ENCODE results near the gene CLECL1. TPM values are rescaled to one million over a fixed set of nuclear protein-coding genes. Genes with fewer than 3 reads are reported as not detected.

CLECL1 gene
- polyA plus RNA-seq, 1 donor from 2014 or later: not detected

DNA sequence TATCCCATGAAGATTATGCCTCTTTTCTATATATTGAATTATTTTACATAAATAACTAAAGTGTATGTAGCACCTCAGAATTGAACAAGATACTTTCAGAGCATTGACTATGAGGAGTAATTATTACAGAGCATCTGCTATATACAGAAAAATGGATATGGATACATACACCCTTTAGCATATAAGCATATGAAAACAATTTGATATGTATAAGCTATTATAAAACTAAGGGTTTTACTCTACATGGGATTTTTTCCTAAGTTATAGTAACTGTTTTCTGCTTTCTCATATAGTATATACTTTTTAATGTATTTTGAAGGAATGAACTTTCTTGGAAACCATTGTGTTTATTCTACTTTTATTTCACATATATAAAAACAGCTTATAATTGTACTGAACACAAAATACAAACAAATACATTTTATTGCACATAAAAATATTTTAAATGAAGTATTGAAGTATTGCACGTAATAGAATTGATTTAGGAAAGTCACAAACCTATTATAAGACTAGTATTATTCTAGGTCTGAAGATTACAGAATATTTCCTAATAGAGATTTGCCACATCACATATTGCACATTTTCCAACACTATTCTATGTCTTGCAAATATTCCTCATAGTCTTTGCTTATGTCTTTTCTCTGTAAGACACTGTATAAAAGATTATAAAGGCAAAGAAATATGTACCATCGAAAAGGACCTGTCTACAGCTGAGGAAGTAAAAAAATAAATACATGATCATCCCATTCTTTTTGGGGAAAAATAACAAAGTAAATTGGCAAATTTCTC, 19.4 kb upstream of the CLECL1 start:
- no peak overlapping the region for H3K9ac ChIP-seq (ENCODE audit: low read length)
- no peaks in the 10 kb centered on the region for H3K27me3 ChIP-seq (ENCODE audit: insufficient read depth, low read depth, low read length)
- H3K36me3 ChIP-seq (ENCODE audit: insufficient read depth, low read length): no peaks in the 10 kb centered on the region
- H3K4me2 ChIP-seq (ENCODE audit: low read length): no peak overlapping the region
- H3K27ac ChIP-seq (ENCODE audit: low read length): no peak overlapping the region
- H3K79me2 ChIP-seq (replicated peaks; ENCODE audit: insufficient read depth, low read length): no peaks in the 10 kb centered on the region
- no peaks in the 10 kb centered on the region for H3F3A ChIP-seq (ENCODE audit: insufficient read depth, low read length, poor library complexity, severe bottlenecking)
- no peaks in the 10 kb centered on the region for H4K20me1 ChIP-seq (ENCODE audit: insufficient read depth)
- H2AFZ ChIP-seq (ENCODE audit: low read depth, low read length): no peak overlapping the region
- no peak for TF ChIP-seq POLR2AphosphoS5 (IDR thresholded peaks at IDR 0.05)
- TF ChIP-seq RAD21 (conservative IDR thresholded peaks at IDR 0.05): no peak
- TF ChIP-seq, protein P1, sequence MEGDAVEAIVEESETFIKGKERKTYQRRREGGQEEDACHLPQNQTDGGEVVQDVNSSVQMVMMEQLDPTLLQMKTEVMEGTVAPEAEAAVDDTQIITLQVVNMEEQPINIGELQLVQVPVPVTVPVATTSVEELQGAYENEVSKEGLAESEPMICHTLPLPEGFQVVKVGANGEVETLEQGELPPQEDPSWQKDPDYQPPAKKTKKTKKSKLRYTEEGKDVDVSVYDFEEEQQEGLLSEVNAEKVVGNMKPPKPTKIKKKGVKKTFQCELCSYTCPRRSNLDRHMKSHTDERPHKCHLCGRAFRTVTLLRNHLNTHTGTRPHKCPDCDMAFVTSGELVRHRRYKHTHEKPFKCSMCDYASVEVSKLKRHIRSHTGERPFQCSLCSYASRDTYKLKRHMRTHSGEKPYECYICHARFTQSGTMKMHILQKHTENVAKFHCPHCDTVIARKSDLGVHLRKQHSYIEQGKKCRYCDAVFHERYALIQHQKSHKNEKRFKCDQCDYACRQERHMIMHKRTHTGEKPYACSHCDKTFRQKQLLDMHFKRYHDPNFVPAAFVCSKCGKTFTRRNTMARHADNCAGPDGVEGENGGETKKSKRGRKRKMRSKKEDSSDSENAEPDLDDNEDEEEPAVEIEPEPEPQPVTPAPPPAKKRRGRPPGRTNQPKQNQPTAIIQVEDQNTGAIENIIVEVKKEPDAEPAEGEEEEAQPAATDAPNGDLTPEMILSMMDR (IDR thresholded peaks at IDR 0.05; ENCODE audit: poor library complexity, severe bottlenecking): no peak
- no peak for TF ChIP-seq SMC3 (conservative IDR thresholded peaks at IDR 0.05; ENCODE audit: poor library complexity)
- TF ChIP-seq, protein P2, sequence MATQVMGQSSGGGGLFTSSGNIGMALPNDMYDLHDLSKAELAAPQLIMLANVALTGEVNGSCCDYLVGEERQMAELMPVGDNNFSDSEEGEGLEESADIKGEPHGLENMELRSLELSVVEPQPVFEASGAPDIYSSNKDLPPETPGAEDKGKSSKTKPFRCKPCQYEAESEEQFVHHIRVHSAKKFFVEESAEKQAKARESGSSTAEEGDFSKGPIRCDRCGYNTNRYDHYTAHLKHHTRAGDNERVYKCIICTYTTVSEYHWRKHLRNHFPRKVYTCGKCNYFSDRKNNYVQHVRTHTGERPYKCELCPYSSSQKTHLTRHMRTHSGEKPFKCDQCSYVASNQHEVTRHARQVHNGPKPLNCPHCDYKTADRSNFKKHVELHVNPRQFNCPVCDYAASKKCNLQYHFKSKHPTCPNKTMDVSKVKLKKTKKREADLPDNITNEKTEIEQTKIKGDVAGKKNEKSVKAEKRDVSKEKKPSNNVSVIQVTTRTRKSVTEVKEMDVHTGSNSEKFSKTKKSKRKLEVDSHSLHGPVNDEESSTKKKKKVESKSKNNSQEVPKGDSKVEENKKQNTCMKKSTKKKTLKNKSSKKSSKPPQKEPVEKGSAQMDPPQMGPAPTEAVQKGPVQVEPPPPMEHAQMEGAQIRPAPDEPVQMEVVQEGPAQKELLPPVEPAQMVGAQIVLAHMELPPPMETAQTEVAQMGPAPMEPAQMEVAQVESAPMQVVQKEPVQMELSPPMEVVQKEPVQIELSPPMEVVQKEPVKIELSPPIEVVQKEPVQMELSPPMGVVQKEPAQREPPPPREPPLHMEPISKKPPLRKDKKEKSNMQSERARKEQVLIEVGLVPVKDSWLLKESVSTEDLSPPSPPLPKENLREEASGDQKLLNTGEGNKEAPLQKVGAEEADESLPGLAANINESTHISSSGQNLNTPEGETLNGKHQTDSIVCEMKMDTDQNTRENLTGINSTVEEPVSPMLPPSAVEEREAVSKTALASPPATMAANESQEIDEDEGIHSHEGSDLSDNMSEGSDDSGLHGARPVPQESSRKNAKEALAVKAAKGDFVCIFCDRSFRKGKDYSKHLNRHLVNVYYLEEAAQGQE (IDR thresholded peaks at IDR 0.05; ENCODE audit: borderline replicate concordance): no peak
- no peak for TF ChIP-seq EP300 (conservative IDR thresholded peaks at IDR 0.05; ENCODE audit: poor library complexity, severe bottlenecking)
- TF ChIP-seq TAF1 (IDR thresholded peaks at IDR 0.05; ENCODE audit: low read depth): no peak
- TF ChIP-seq EZH2 (IDR thresholded peaks at IDR 0.05; ENCODE audit: borderline replicate concordance, insufficient read depth, low read length, poor library complexity, severe bottlenecking): no peak
- no peak for TF ChIP-seq MXI1 (conservative IDR thresholded peaks at IDR 0.05; ENCODE audit: poor library complexity, severe bottlenecking)
- no peak overlapping the region for H3K4me3 ChIP-seq (ENCODE audit: low read length)
- H3K9me3 ChIP-seq (ENCODE audit: low read length): no peaks in the 10 kb centered on the region
- H3K9me2 ChIP-seq (ENCODE audit: insufficient read depth, low read length): no peaks in the 10 kb centered on the region

DNA sequence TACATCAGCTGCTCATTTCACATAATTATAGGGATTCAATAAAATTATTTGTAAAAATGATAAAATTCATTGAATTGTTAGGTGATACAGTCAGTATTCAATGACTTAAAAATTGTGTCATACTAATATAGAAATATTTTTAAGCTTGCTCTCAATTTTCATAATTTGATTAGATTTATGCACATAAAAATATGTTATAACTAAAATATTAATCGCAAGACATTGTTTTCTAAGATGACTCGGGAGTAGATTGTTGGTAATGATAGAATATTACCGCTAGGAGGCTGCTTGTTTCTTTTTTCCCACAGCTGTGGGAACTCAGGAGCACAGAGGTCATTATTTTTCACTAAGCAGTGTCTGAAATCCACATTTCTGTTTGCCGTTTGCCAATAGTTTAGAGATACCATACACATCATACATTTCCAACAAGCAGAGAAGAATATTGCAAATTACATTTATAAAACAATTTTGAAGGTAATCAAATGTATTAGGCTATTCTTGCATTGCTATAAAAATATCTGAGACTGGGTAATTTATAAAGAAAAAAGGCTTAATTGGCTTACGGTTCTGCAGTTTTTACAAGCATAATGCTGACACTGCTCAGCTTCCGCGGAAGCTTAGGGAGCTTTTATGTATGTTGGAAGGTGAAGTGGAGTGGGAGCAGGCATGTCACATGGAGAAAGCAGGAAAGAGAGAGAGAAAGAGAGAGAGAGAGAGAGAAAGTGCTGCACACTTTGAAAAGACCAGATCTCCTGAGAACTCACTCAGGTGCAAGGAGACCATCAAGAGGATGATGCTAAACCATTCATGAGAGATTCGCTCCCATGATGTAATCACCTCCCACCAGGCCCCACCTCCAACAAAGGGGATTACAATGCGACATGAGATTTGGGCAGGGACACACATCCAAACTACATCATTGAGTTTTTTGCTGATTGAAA, 18.6 kb upstream of the CLECL1 start:
- no peaks in the 10 kb centered on the region for H3F3A ChIP-seq (ENCODE audit: insufficient read depth, low read length, poor library complexity, severe bottlenecking)
- no peaks in the 10 kb centered on the region for H3K79me2 ChIP-seq (replicated peaks; ENCODE audit: insufficient read depth, low read length)
- H3K4me2 ChIP-seq (ENCODE audit: low read length): no peak overlapping the region
- TF ChIP-seq MXI1 (conservative IDR thresholded peaks at IDR 0.05; ENCODE audit: poor library complexity, severe bottlenecking): no peak
- TF ChIP-seq, protein P2 (IDR thresholded peaks at IDR 0.05; ENCODE audit: borderline replicate concordance): peak; percentile 23
- no peak for TF ChIP-seq RAD21 (conservative IDR thresholded peaks at IDR 0.05)
- peak overlapping the region; percentile 18 for H3K27ac ChIP-seq (ENCODE audit: low read length)
- H4K20me1 ChIP-seq (ENCODE audit: insufficient read depth): no peaks in the 10 kb centered on the region
- H3K27me3 ChIP-seq (ENCODE audit: insufficient read depth, low read depth, low read length): no peaks in the 10 kb centered on the region
- peak overlapping the region; percentile 0 for H3K4me3 ChIP-seq (ENCODE audit: low read length)
- no peak overlapping the region for H2AFZ ChIP-seq (ENCODE audit: low read depth, low read length)
- no peak overlapping the region for H3K9ac ChIP-seq (ENCODE audit: low read length)
- no peaks in the 10 kb centered on the region for H3K9me2 ChIP-seq (ENCODE audit: insufficient read depth, low read length)
- H3K9me3 ChIP-seq (ENCODE audit: low read length): no peaks in the 10 kb centered on the region
- no peaks in the 10 kb centered on the region for H3K36me3 ChIP-seq (ENCODE audit: insufficient read depth, low read length)
